HG03378 (cell line): ENCODE data around the gene KCNK3.

ENCODE experiments used
- ATAC-seq: cut with Tn5 transposase; IDR thresholded peaks from one replicate; pipeline ENCODE4 v1.9.1; 2021; ENCODE audit warnings: mild to moderate bottlenecking, moderate library complexity; ENCODE audit not compliant: unreplicated experiment

KCNK3 gene

GRCh38 chr2:26711457-26712161 lies 19.1 kb downstream of the KCNK3 start:
- ATAC-seq = no peak

GRCh38 chr2:26712486-26713465 lies 20.3 kb downstream of the KCNK3 start:
- ATAC-seq = no peak

GRCh38 chr2:26715528-26716270 lies 23.2 kb downstream of the KCNK3 start:
- no peak for ATAC-seq

- no peak for ATAC-seq
Measured at GRCh38 chr2:26716340-26716739, 23.8 kb downstream of the KCNK3 start.

- ATAC-seq = no peak
Measured at GRCh38 chr2:26716769-26717168, 24.2 kb downstream of the KCNK3 start.

- no peak for ATAC-seq
Measured at GRCh38 chr2:26717362-26717761, 24.8 kb downstream of the KCNK3 start.

GRCh38 chr2:26718949-26719686 lies 26.6 kb downstream of the KCNK3 start:
- no peak for ATAC-seq

- ATAC-seq = no peak
Measured at GRCh38 chr2:26720322-26721114, 28.0 kb downstream of the KCNK3 start.

GRCh38 chr2:26721115-26722032 lies 28.9 kb downstream of the KCNK3 start:
- ATAC-seq = no peak

GRCh38 chr2:26722328-26722727 lies 29.8 kb downstream of the KCNK3 start:
- no peak for ATAC-seq

GRCh38 chr2:26722911-26723310 lies 30.4 kb downstream of the KCNK3 start:
- ATAC-seq = no peak

- no peak for ATAC-seq
Measured at GRCh38 chr2:26723475-26723874, 31.0 kb downstream of the KCNK3 start.

GRCh38 chr2:26723991-26724750 lies 31.6 kb downstream of the KCNK3 start:
- no peak for ATAC-seq

- ATAC-seq = no peak
Measured at GRCh38 chr2:26724784-26725520, 32.4 kb downstream of the KCNK3 start.

GRCh38 chr2:26725521-26725820 lies 32.9 kb downstream of the KCNK3 start:
- no peak for ATAC-seq

- ATAC-seq = no peak
Measured at GRCh38 chr2:26726228-26726627, 33.7 kb downstream of the KCNK3 start.
